H1 (cell line): ENCODE results near the gene ARMC10. TPM values are rescaled to one million over a fixed set of nuclear protein-coding genes. Genes with fewer than 3 reads are reported as not detected.
"Not testable (repeated sequence)": the region's sequence is repeated elsewhere in the genome, so short reads cannot be mapped to it uniquely, and the experiment has no call there.

Experiments
- CTCF ChIA-PET: fragments of 300-600 bp; sonication (Branson Sonifier 250); formaldehyde crosslinking; loops from one replicate; lab custom pipeline; 2021; ENCODE audit not compliant: partially characterized antibody; lab: Charles Lee
- POLR2A ChIA-PET: fragments of 300-600 bp; sonication (Branson Sonifier 250); formaldehyde crosslinking; loops from one replicate; lab custom pipeline; 2021; ENCODE audit warnings: inconsistent platforms; ENCODE audit not compliant: partially characterized antibody; lab: Charles Lee
- DNase-seq, 2 experiments: peaks; one replicate each; pipeline versions ENCODE4 v3.0.0 to v3.0.0-alpha.2; 2010 to 2022; ENCODE audit warnings: low spot score in 2 of 2, low read depth in 1 of 2, mixed read lengths in 1 of 2
- FAIRE-seq: peaks from 2 replicates; lab custom pipeline; 2011; peaks lifted over from hg19 to GRCh38; lab: Jason Lieb, UNC
- H2AFZ ChIP-seq: 2 replicates; pipeline ENCODE4 v1.8.1; 2012; ENCODE audit warnings: low read length, inconsistent platforms
- H2AK5ac ChIP-seq: 2 replicates; pipeline ENCODE4 v1.6.1; 2013; ENCODE audit warnings: low read depth, low read length
- H2BK120ac ChIP-seq: replicated peaks from 2 replicates; pipeline ENCODE3; 2013; ENCODE audit warnings: low read depth, low read length, inconsistent platforms
- H2BK12ac ChIP-seq: 2 replicates; pipeline ENCODE4 v1.6.1; 2013; ENCODE audit warnings: low read depth, low read length
- H2BK15ac ChIP-seq: 2 replicates; pipeline ENCODE4 v1.6.1; 2013; ENCODE audit warnings: low read length
- H2BK20ac ChIP-seq: 2 replicates; pipeline ENCODE4 v1.6.1; 2013; ENCODE audit warnings: low read length
- H2BK5ac ChIP-seq: 2 replicates; pipeline ENCODE4 v1.6.1; 2013; ENCODE audit warnings: low read depth, low read length
- H3K14ac ChIP-seq: 2 replicates; pipeline ENCODE4 v1.6.1; 2013; ENCODE audit warnings: inconsistent platforms; ENCODE audit not compliant: insufficient read length
- H3K18ac ChIP-seq: 2 replicates; pipeline ENCODE4 v1.6.1; 2013; ENCODE audit warnings: low read length; ENCODE audit errors: extremely low read depth
- H3K23ac ChIP-seq: 2 replicates; pipeline ENCODE4 v1.6.1; 2013; ENCODE audit warnings: inconsistent platforms; ENCODE audit not compliant: insufficient read length
- H3K23me2 ChIP-seq: 2 replicates; pipeline ENCODE4 v1.6.1; 2013; ENCODE audit warnings: low read depth, low read length
- H3K27ac ChIP-seq: 2 replicates; pipeline ENCODE4 v1.6.1; 2011; ENCODE audit warnings: low read depth, low read length, inconsistent platforms
- H3K27me3 ChIP-seq, 4 experiments: replicated peaks in 1 of 4; 1 replicate in 1 of 4; 2 replicates in 3 of 4; pipeline versions ENCODE4 v1.6.1 to v1.8.1; 2011 to 2013; ENCODE audit warnings: low read length in 3 of 4, mild to moderate bottlenecking in 3 of 4, inconsistent platforms in 2 of 4, mixed read lengths in 2 of 4, moderate library complexity in 1 of 4; ENCODE audit not compliant: control insufficient read depth in 3 of 4, insufficient read depth in 3 of 4; ENCODE audit errors: extremely low read depth in 1 of 4
- H3K36me3 ChIP-seq, 4 experiments: 2 replicates each; pipeline versions ENCODE4 v1.6.1 to v1.8.1; 2011 to 2013; ENCODE audit warnings: mild to moderate bottlenecking in 4 of 4, low read length in 3 of 4, moderate library complexity in 2 of 4, control low read depth in 1 of 4, inconsistent platforms in 1 of 4; ENCODE audit not compliant: insufficient read depth in 4 of 4, control insufficient read depth in 2 of 4
- H3K4ac ChIP-seq: replicated peaks from 2 replicates; pipeline ENCODE3; 2013; ENCODE audit warnings: low read length, low read depth, mixed read lengths, inconsistent platforms; ENCODE audit not compliant: insufficient read length
- H3K4me1 ChIP-seq, 4 experiments: replicated peaks in 1 of 4; 1 replicate in 1 of 4; 2 replicates in 3 of 4; pipeline versions ENCODE4 v1.6.1 to v1.8.1; 2011 to 2013; ENCODE audit warnings: low read length in 3 of 4, inconsistent platforms in 2 of 4, mixed read lengths in 1 of 4; ENCODE audit not compliant: insufficient read depth in 4 of 4, control insufficient read depth in 3 of 4
- H3K4me2 ChIP-seq, 2 experiments: 2 replicates each; pipeline versions ENCODE4 v1.6.1 to v1.8.1; 2011 to 2013; ENCODE audit warnings: low read depth in 2 of 2, low read length in 2 of 2, control low read depth in 1 of 2, inconsistent platforms in 1 of 2, mild to moderate bottlenecking in 1 of 2; ENCODE audit not compliant: insufficient read depth in 1 of 2
- H3K4me3 ChIP-seq, 4 experiments: fragments of 200-600, 300-600 bp in 1 of 4; sonication (generic), shearing (Covaris generic), sonication (Bioruptor Twin) in 1 of 4; 2 replicates each; pipeline versions ENCODE4 v1.5.1 to v1.8.1; 2011 to 2016; ENCODE audit warnings: low read length in 4 of 4, low read depth in 3 of 4, control low read depth in 2 of 4, inconsistent platforms in 2 of 4, mild to moderate bottlenecking in 2 of 4, mixed read lengths in 1 of 4, moderate library complexity in 1 of 4; ENCODE audit not compliant: insufficient read depth in 2 of 4; ENCODE audit errors: extremely low read depth in 1 of 4
- H3K56ac ChIP-seq: replicated peaks from 2 replicates; pipeline ENCODE3; 2013; ENCODE audit warnings: low read depth, mild to moderate bottlenecking, mixed read lengths, low read length, inconsistent platforms; ENCODE audit not compliant: insufficient read length
- H3K79me1 ChIP-seq: 2 replicates; pipeline ENCODE4 v1.6.1; 2013; ENCODE audit warnings: low read depth, low read length, control low read depth
- H3K79me2 ChIP-seq, 2 experiments: 2 replicates each; pipeline versions ENCODE4 v1.6.1 to v1.8.1; 2012 to 2013; ENCODE audit warnings: low read length in 2 of 2, mild to moderate bottlenecking in 2 of 2, inconsistent platforms in 1 of 2; ENCODE audit not compliant: insufficient read depth in 2 of 2, control insufficient read depth in 1 of 2
- H3K9ac ChIP-seq, 4 experiments: replicated peaks in 1 of 4; 1 replicate in 1 of 4; 2 replicates in 3 of 4; pipeline versions ENCODE4 v1.6.1 to v1.8.1; 2011 to 2013; ENCODE audit warnings: low read depth in 3 of 4, low read length in 3 of 4, control low read depth in 2 of 4, mild to moderate bottlenecking in 2 of 4, moderate library complexity in 2 of 4, inconsistent platforms in 1 of 4; ENCODE audit errors: extremely low read depth in 1 of 4
- H3K9me3 ChIP-seq, 2 experiments: 2 replicates each; pipeline versions ENCODE4 v1.6.1 to v1.8.1; 2012 to 2013; ENCODE audit warnings: mild to moderate bottlenecking in 2 of 2, moderate library complexity in 2 of 2, control low read depth in 1 of 2, inconsistent platforms in 1 of 2, low read depth in 1 of 2, low read length in 1 of 2, mixed read lengths in 1 of 2; ENCODE audit not compliant: insufficient read depth in 2 of 2
- H4K20me1 ChIP-seq, 2 experiments: replicated peaks in 1 of 2; 2 replicates each; pipeline versions ENCODE3 to v1.8.1; 2011 to 2013; ENCODE audit warnings: inconsistent platforms in 2 of 2, low read length in 2 of 2, mild to moderate bottlenecking in 1 of 2; ENCODE audit not compliant: insufficient read depth in 2 of 2, control insufficient read depth in 1 of 2
- H4K5ac ChIP-seq: 2 replicates; pipeline ENCODE4 v1.6.1; 2013; ENCODE audit warnings: low read length, low read depth, mixed read lengths, inconsistent platforms; ENCODE audit not compliant: insufficient read length
- H4K8ac ChIP-seq: 2 replicates; pipeline ENCODE4 v1.8.0; 2013; ENCODE audit warnings: mild to moderate bottlenecking, moderate library complexity, low read length, inconsistent platforms; ENCODE audit not compliant: insufficient read depth; ENCODE audit errors: extremely low read depth
- H4K91ac ChIP-seq: replicated peaks from 2 replicates; pipeline ENCODE3; 2013; ENCODE audit warnings: low read length, mixed read lengths, inconsistent platforms; ENCODE audit not compliant: insufficient read length
- WGBS, 2 experiments: shearing (Covaris generic) in 1 of 2; methylation state at CpG; one replicate each; pipeline versions ENCODE4 v1.1.6 to v1.1.7; 2013 to 2015; ENCODE audit warnings: low lambda C conversion rate in 2 of 2, mixed read lengths in 2 of 2, inconsistent platforms in 1 of 2, low coverage in 1 of 2, missing lambda C conversion rate in 1 of 2; ENCODE audit not compliant: insufficient replicate concordance in 2 of 2, insufficient coverage in 1 of 2, insufficient read length in 1 of 2; ENCODE audit errors: extremely low coverage in 1 of 2, missing lambda C conversion rate in 1 of 2; 5-methylcytosine and 5-hydroxymethylcytosine counted together
- polyA plus RNA-seq, 7 experiments: library from polyadenylated mRNA; depleted of rRNA in 3 of 7; stranded (reverse) in 5 of 7; unstranded in 2 of 7; fragments of >200 nt in 5 of 7; fragments of 200-250 nt in 2 of 7; gene quantifications; 1 replicate in 5 of 7; 2 replicates in 1 of 7; 4 replicates in 1 of 7; pipeline versions ENCODE4 v1.2.1 to v1.2.3, GENCODE V29; 2011 to 2013; ENCODE audit warnings: missing spikeins in 2 of 7, mixed read lengths in 2 of 7
- total RNA-seq: library from RNA; stranded (reverse); fragmentation: NEBNext Ultra II Directional; extraction: Animal tissue kit (Norgen Biotek cat#: 25700); gene quantifications from 2 replicates; pipeline ENCODE4 v1.2.1, GENCODE V29; 2021

Gene ARMC10
- total and polyA plus RNA-seq, 2 of the 8 experiments (the other 6 are each of a cell fraction or from before 2014, with no cell fraction given) = 16.4 to 44.3 TPM

GRCh38 chr7:103041815-103042214 is 33.1 kb upstream of the ARMC10 start:
- H4K8ac ChIP-seq, DNase-seq, H3K4ac ChIP-seq, H3K23ac ChIP-seq, FAIRE-seq, H4K5ac ChIP-seq, H3K23me2 ChIP-seq, H3K27me3 ChIP-seq, H2BK5ac ChIP-seq, H2BK12ac ChIP-seq, H3K36me3 ChIP-seq, H3K4me3 ChIP-seq, H3K4me1 ChIP-seq, H3K27ac ChIP-seq, H2AFZ ChIP-seq, H4K20me1 ChIP-seq, H3K18ac ChIP-seq, CTCF ChIA-PET, H3K9me3 ChIP-seq, H3K79me2 ChIP-seq, H2BK15ac ChIP-seq, H3K4me2 ChIP-seq, POLR2A ChIA-PET, H3K14ac ChIP-seq, H2AK5ac ChIP-seq, H4K91ac ChIP-seq, H2BK20ac ChIP-seq, H3K9ac ChIP-seq, H3K79me1 ChIP-seq, H2BK120ac ChIP-seq, H3K56ac ChIP-seq: not testable (repeated sequence)
- 87% methylated on average over 1 of the region's 1 CpG; no CpG with 5 or more reads in 1 of the 2 experiments for WGBS, 2 experiments
